GM19099 (cell line): Measurements from ENCODE around the gene VAV1.

Source experiments
- POLR2A ChIP-seq: IDR thresholded peaks from 3 replicates; pipeline ENCODE4 v1.6.1; 2011; ENCODE audit warnings: low read depth; ENCODE audit not compliant: insufficient read length; ENCODE audit errors: extremely low read depth

Gene VAV1

GRCh38 chr19:6812612-6813011 lies 40.1 kb downstream of the VAV1 start:
- TF ChIP-seq POLR2A = no peak

GRCh38 chr19:6813659-6814058 lies 41.2 kb downstream of the VAV1 start:
- no peak for TF ChIP-seq POLR2A

GRCh38 chr19:6817179-6817578 lies 44.7 kb downstream of the VAV1 start:
- TF ChIP-seq POLR2A = no peak

- TF ChIP-seq POLR2A = no peak
Measured at GRCh38 chr19:6818246-6818645, 45.7 kb downstream of the VAV1 start.

GRCh38 chr19:6819323-6819722 lies 46.8 kb downstream of the VAV1 start:
- TF ChIP-seq POLR2A = no peak

DNA sequence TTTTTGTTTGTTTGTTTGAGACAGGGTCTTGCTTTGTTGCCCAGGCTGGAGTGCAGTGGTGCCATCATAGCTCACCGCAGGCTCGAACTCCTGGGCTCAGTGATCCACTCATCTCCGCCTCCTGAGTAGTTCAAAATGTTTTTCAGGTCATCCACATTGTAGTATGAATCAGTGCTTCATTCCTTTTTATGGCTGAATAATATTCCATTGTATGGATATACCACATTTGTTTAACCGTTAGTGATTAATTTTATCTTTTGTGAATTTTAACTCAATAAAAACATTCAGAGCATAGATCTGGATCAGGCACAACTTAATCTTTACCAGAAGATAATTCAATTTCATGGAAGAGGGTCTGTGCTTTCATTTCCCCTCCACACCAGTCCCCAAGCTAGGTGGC lies 47.7 kb downstream of the VAV1 start:
- TF ChIP-seq POLR2A = no peak

DNA sequence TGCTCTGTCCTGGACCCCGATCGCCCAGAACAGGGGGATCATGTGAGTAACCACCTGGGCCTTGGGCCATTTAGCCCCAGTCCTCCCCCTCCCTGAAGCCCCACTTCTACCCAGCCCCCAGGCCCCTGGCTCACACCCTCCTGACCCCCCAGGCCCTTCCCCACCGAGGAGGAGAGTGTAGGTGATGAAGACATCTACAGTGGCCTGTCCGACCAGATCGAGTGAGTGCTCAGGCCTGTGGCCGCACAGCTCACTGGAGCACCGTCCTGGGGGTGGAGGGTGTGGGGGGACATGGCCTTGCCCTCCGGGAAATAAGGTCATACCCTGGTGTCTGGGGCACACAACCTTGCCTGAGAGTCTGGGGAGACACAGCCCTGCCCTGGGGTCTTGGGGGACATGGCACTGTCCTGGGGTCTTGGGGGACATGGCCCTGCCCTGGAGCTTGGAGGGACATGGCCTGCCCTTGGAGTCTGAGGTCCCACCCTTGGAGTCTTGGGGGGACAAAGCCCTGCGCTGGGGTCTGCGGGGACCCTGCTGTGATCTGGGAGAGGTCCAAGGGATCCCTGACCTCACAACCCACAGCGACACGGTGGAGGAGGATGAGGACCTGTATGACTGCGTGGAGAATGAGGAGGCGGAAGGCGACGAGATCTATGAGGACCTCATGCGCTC lies 49.3 kb downstream of the VAV1 start:
- TF ChIP-seq POLR2A = no peak

- TF ChIP-seq POLR2A = no peak
Measured at GRCh38 chr19:6822311-6822670, 49.8 kb downstream of the VAV1 start.

GRCh38 chr19:6825076-6825774 lies 52.7 kb downstream of the VAV1 start:
- no peak for TF ChIP-seq POLR2A

DNA sequence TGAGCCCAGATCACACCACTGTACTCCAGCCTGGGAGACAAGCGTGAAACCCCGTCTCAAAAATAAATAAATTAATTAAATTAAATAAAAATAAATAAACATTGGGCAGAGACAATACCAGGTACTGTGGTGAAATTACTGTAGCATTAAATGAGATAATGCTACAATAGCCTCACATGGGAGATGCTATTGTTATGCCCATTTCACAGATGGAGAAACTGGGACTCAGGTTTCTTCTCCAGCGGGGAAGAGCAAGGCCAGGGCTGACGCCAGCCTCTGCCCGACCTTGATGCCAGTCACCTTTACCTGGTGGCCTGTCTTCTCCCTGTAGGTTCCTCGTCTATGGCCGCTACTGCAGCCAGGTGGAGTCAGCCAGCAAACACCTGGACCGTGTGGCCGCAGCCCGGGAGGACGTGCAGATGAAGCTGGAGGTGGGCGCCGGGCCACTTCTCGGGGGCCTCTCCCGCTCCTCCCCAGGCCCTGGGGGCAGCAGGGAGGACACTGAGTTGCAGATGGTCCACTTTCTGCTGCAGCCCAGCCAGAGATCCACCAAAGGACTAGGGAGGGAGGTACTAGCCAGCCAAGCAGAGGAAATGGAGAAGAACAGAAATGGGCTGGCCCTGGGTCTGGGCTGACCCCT lies 53.9 kb downstream of the VAV1 start:
- no peak for TF ChIP-seq POLR2A

DNA sequence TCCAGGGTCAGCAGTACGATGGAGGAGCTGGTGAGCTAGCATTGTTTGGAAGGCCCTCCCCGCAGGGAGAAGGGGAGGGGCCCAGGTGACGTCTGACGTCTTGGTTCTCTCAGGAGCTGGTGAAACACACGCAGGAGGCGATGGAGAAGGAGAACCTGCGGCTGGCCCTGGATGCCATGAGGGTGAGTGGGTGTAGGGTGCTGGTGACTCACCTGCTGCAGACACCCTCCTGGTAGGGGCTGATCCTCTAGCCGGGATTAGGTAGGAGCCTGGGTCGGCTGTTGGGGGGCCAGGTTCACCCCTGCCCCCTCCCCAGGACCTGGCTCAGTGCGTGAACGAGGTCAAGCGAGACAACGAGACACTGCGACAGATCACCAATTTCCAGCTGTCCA lies 55.8 kb downstream of the VAV1 start:
- no peak for TF ChIP-seq POLR2A

DNA sequence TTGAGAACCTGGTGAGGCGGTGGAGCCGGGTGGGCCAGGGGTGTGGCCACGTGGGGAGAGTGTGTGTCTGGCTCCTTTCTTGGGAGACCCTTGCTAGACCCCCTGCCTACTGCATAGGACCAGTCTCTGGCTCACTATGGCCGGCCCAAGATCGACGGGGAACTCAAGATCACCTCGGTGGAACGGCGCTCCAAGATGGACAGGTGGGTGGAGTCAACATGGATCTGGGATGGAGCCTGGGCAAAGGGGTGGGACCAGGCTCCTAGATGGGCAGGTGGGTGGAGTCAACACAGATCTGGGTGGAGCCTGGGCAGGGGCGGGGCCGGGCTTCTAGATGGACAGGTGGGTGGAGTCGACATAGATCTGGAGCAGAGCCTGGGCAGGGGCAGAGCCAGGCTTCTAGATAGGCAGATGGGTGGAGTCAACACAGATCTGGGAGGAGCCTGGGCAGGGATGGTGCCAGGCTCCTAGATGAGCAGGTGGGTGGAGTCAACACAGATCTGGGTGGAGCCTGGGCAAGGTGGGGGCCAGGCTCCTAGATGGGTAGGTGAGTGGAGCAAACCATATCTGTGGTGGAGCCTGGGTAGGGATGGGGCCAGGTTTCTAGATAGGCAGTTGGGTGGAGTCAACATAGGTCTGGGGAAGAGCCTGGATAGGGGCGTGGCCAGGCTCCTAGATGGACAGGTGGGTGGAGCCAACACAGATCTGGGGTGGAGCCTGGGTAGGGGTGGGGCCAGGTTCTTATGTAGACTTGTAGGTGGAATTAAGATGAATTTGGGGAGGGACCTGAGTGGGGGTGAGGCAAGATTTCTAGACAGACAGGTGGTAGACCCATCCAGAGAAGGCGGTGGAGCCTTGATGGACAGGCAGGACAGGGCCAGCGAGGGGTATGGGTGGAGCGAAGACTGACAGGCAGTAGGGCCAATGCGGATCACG lies 56.5 kb downstream of the VAV1 start:
- no peak for TF ChIP-seq POLR2A

GRCh38 chr19:6832412-6832811 lies 59.9 kb downstream of the VAV1 start:
- no peak for TF ChIP-seq POLR2A

- TF ChIP-seq POLR2A = no peak
Measured at GRCh38 chr19:6833166-6833790, 60.8 kb downstream of the VAV1 start.

GRCh38 chr19:6834433-6834832 lies 61.9 kb downstream of the VAV1 start:
- TF ChIP-seq POLR2A = no peak

DNA sequence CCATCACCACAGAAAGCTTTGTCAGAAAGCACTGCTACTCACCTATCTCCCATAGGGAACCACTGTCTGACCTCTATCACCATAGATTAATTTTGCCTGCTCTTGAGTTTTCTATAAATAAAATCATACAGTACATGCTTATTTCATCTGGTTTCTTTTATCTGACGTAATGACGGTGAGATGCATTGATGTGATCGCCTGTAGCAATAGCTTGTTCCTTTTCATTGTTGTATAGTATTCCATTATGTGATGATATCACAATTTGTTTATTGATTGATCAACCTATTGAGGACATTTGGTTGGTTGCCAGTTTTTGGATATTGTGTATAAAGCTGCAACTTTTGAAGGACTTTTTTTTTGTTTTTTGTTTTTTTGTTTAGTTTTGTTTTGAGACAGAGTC lies 63.0 kb downstream of the VAV1 start:
- TF ChIP-seq POLR2A = no peak

DNA sequence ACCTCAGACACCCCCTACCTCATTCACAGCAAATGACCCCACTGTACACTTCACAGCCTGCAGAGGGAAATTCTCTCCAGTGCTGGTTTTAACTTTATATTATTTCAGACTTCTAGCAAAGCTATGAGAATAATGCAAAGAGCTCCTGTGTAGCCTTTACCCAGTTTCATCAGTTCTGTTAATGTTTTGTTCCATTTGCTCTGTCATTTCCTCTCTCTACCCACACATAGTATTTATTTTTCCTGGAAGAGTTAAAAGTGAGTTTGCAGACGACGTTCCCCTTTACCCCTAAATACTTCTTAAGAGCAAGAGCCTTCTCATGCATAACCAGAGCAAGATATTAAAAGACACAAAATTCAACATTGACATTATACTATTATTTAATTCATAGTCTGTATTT lies 65.0 kb downstream of the VAV1 start:
- TF ChIP-seq POLR2A = no peak
